Limb (tissue), 2 donors: ENCODE results near the gene SIRPB2.

Source experiments
- DNase-seq, 2 donors: peaks; one replicate each; pipeline ENCODE4 v3.0.0-alpha.2; 2016; ENCODE audit errors: extremely low spot score in 2 of 2

The SIRPB2 gene

GRCh38 chr20:1443085-1443484, 48.1 kb downstream of the SIRPB2 start:
- DNase-seq = no peak

DNA sequence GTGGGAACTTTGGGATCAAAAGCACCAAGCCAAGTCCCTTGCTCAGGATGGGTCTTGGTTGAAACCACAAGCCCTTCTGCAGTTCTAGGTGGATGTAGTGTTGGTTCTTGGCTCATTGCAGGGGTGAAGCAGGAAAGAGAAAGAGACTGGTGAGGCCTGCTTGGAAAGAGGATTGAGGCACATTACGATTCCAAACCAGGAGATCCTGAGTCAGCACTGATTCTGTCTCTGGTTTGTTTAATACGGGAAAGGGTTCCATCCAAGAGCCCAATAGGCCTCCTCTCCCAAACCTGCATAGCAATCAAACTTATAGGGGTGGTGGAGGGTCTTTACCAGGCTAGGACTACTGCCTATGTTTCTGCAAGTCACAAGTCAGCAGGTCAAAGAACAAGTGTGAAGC, 48.9 kb downstream of the SIRPB2 start:
- DNase-seq = no peak

GRCh38 chr20:1441133-1441532, 50.1 kb downstream of the SIRPB2 start:
- no peak for DNase-seq

DNA sequence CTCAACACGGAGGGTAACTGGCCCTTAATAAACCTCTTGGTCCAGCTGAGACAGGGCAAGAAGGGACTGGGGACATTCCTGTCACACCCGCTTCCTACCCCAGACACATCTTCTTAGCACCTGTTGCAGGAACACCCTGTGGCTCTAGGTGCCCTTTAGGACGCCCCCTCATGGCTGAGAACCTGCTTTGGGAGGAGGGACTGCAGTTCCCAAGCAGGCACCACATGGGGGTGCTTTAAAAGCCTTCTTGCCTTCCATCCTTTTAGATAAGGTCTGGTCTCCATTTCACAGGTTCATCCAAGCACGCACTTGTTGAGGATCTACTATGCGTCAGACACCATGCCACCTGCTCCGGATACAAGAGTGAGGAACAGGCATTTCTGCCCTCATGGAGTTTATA, 51.2 kb downstream of the SIRPB2 start:
- DNase-seq = no peak

DNA sequence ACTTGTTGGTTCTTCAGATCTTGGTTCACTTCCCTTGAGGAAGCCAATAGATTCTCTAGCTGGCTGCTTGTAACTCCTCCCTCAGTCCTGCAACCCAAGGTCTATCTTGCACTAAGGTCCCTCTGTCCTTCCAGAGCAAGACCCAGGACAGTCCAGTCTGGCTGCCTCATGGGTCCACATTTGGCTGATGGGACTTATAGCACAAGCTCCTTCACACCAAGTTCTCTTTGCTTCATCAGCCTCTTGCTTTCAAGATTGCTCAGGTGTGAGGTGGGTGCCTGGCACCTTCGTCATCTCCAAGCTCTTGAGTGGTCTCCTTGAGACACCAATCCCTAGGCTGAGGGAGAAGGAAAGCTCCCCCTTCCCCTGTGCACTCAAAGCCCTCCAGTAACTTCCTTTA, 52.9 kb downstream of the SIRPB2 start:
- no peak for DNase-seq

- peak; percentile 26 to 64 for DNase-seq
Observed at GRCh38 chr20:1437235-1437904, 53.9 kb downstream of the SIRPB2 start.

GRCh38 chr20:1436263-1436662, 55.0 kb downstream of the SIRPB2 start:
- no peak for DNase-seq

DNA sequence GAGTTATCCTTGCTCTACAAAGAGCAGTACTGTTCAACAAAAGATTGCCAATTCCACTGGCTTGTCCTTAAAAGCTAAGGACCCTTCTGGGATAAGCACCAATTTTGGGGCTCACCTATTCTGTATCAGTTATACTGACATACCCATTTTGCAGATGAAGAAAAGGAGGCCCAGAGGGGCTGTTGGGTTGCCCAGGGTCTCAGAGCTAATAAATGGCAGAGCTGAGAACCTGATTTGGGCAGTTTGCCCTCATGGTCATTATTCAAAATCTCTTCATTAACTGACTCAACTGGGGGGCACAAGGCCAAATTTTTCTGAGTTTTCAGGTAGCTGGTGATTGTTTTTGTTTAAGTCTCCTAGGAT, 55.9 kb downstream of the SIRPB2 start:
- no peak for DNase-seq

- no peak for DNase-seq
Observed at GRCh38 chr20:1434571-1435336, 56.5 kb downstream of the SIRPB2 start.

DNA sequence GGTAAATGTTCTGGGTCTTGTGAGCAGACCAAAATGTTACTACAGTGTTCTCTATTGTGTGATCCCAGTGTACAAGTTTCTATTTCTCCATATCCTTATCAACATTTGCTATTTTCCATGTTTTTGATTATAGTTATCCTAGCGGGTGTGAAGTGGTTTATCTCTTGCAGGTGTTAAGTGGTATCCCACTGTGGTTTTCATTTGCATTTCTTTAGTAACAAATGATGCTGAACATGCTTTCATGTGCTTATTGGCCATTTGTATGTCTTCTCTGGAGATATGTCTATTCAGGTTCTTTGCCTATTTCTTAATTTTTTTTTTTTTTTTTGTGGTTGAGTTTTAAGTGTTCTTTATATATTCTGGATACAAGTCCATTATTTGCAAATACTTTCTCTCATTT, 60.1 kb downstream of the SIRPB2 start:
- DNase-seq = no peak

GRCh38 chr20:1430004-1430451, 61.2 kb downstream of the SIRPB2 start:
- DNase-seq = no peak

- no peak for DNase-seq
Observed at GRCh38 chr20:1429143-1429728, 62.0 kb downstream of the SIRPB2 start.

GRCh38 chr20:1427457-1428054, 63.7 kb downstream of the SIRPB2 start:
- DNase-seq = no peak

DNA sequence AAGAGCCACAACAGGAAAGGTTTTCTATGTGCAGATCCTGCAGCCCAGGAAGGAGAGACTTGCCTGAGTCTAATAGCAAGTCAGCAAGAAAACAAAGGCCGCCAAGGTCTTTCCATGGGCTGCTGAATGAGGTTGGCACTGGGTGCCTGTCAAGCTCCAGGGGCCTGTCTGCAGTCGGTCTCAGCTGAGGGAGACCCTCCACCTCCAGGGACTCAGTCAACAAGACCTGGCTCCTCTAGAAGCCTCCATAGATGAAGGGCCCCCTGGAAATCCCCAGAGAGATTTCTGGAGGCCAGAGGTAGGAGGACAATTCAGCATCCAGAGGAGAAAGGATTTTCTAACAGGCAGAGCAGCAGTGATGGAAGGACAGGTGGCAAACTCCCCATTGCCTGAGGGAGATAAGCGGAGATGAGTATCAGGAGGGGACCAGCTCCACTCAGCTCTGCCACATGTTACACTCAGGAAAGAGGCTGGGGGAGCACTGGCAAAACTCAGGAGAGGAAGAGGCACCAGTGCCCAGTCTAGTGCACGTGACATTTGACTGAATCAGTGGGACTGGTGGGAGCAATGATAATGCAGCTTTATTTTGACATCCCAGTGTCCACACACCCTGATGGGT, 64.9 kb downstream of the SIRPB2 start:
- no peak for DNase-seq
